MG63 (cell line): ENCODE data around the gene ZNF699. TPM values are rescaled to one million over a fixed set of nuclear protein-coding genes. Genes with fewer than 3 reads are reported as not detected.
A peak's percentile ranks its signal among the peaks of the same experiment; 100 is the strongest.
"Not testable (repeated sequence)": the region's sequence is repeated elsewhere in the genome, so short reads cannot be mapped to it uniquely, and the experiment has no call there.

Source experiments
- DNase-seq: peaks from one replicate; pipeline ENCODE4 v3.0.0-alpha.2; 2020
- H3K27me3 ChIP-seq: fragments of 250-450 bp; sonication (Bioruptor Pico); 2 replicates; pipeline ENCODE4 v1.5.1; 2020; ENCODE audit warnings: mild to moderate bottlenecking, moderate library complexity
- H3K36me3 ChIP-seq: fragments of 250-450 bp; sonication (Bioruptor Pico); 2 replicates; pipeline ENCODE4 v1.5.1; 2020; ENCODE audit warnings: mild to moderate bottlenecking, moderate library complexity
- H3K4me3 ChIP-seq: fragments of 250-450 bp; sonication (Bioruptor Pico); 2 replicates; pipeline ENCODE4 v1.5.1; 2020; ENCODE audit warnings: mild to moderate bottlenecking, moderate library complexity
- H3K9me3 ChIP-seq: fragments of 250-450 bp; sonication (Bioruptor Pico); 2 replicates; pipeline ENCODE4 v1.5.1; 2020; ENCODE audit warnings: mild to moderate bottlenecking, moderate library complexity
- total RNA-seq: library from RNA; depleted of rRNA; stranded (reverse); fragments of >200 nt; shearing (Covaris generic); gene quantifications from 2 replicates; pipeline ENCODE4 v1.2.3, GENCODE V29; 2014; ENCODE audit warnings: low replicate concordance; rRNA removed

The ZNF699 gene
- total RNA-seq, 1 experiment from 2014 or later = 4.4 TPM

GRCh38 chr19:9308091-9308770 is 1.4 kb downstream of the ZNF699 start:
- DNase-seq = no peak
- H3K9me3 ChIP-seq = peaks cover 35% of the 10 kb centered on the region

GRCh38 chr19:9306443-9306842 is 3.2 kb downstream of the ZNF699 start:
- no peak overlapping the region for H3K4me3 ChIP-seq
- H3K9me3 ChIP-seq = peaks cover 29% of the 10 kb centered on the region
- no peak for DNase-seq
- no peaks in the 10 kb centered on the region for H3K27me3 ChIP-seq
- peaks cover 45% of the 10 kb centered on the region for H3K36me3 ChIP-seq

More at GRCh38 chr19:9308091-9308770, 1.4 kb downstream of the ZNF699 start:
- H3K36me3 ChIP-seq = peaks cover 28% of the 10 kb centered on the region
- peak overlapping the region; percentile 99 for H3K4me3 ChIP-seq
- H3K27me3 ChIP-seq = no peaks in the 10 kb centered on the region

- H3K36me3 ChIP-seq = peaks cover 72% of the 10 kb centered on the region
- H3K27me3 ChIP-seq = no peaks in the 10 kb centered on the region
- H3K4me3 ChIP-seq = no peak overlapping the region
- H3K9me3 ChIP-seq = peaks cover 67% of the 10 kb centered on the region
- DNase-seq = no peak
Observed at GRCh38 chr19:9296336-9296735, 13.3 kb downstream of the ZNF699 start.

GRCh38 chr19:9295411-9295849 is 14.2 kb downstream of the ZNF699 start:
- no peak overlapping the region for H3K4me3 ChIP-seq
- H3K27me3 ChIP-seq = no peaks in the 10 kb centered on the region
- H3K9me3 ChIP-seq = peaks cover 67% of the 10 kb centered on the region
- DNase-seq = no peak
- H3K36me3 ChIP-seq = peaks cover 64% of the 10 kb centered on the region

- Histone ChIP-seq H3K4me3 (no peak overlapping the region), H3K9me3 (peaks cover 42% of the 10 kb centered on the region), H3K27me3 (no peaks in the 10 kb centered on the region), H3K36me3 (peaks cover 23% of the 10 kb centered on the region)
- no peak for DNase-seq
Observed at GRCh38 chr19:9289231-9289884, 20.3 kb downstream of the ZNF699 start.

- not testable (repeated sequence) for H3K27me3 ChIP-seq, H3K36me3 ChIP-seq, DNase-seq, H3K4me3 ChIP-seq
- H3K9me3 ChIP-seq = peaks cover 21% of the 10 kb centered on the region
Observed at GRCh38 chr19:9283485-9283884, 26.2 kb downstream of the ZNF699 start.

- H3K4me3 ChIP-seq = no peak overlapping the region
- H3K27me3 ChIP-seq = no peaks in the 10 kb centered on the region
- peaks cover 3% of the 10 kb centered on the region for H3K9me3 ChIP-seq
- no peak for DNase-seq
- no peaks in the 10 kb centered on the region for H3K36me3 ChIP-seq
Observed at GRCh38 chr19:9251236-9251635, 58.4 kb downstream of the ZNF699 start.

- H3K27me3 ChIP-seq = no peaks in the 10 kb centered on the region
- H3K4me3 ChIP-seq = no peak within 1 kb of the TSS
- no peak for DNase-seq
- H3K36me3 ChIP-seq = no peaks in the 10 kb centered on the region
- peaks cover 3% of the 10 kb centered on the region for H3K9me3 ChIP-seq
Observed at GRCh38 chr19:9250630-9251029, 59.0 kb downstream of the ZNF699 start, which contains the start of gene OR7E24. Gene OR7E24 (plus strand): TSS chr19:9250930. CDS start chr19:9251044, 114 bp downstream.

Other genes with a start within 250 kb of the ZNF699 start
- gene OR1M1, start 222.8 kb downstream of the ZNF699 start, total RNA-seq = not detected in 2 replicates
- gene OR7G2, start 202.4 kb downstream of the ZNF699 start, total RNA-seq = not detected in 2 replicates
- not detected in 2 replicates for gene OR7G1, start 194.1 kb downstream of the ZNF699 start, total RNA-seq
- not detected in 2 replicates for gene OR7G3, start 182.9 kb downstream of the ZNF699 start, total RNA-seq
- 19.9 and 24.5 TPM in 2 replicates for gene ZNF317, start 169.4 kb downstream of the ZNF699 start, total RNA-seq
- gene OR7D2, start 130.9 kb downstream of the ZNF699 start, total RNA-seq = not detected in 2 replicates
- gene OR7D4, start 90.2 kb downstream of the ZNF699 start, total RNA-seq = not detected in 2 replicates
- gene OR7E24, start 58.9 kb downstream of the ZNF699 start, total RNA-seq = not detected in 2 replicates
- 17.7 and 20.0 TPM in 2 replicates for gene ZNF559, start 14.3 kb upstream of the ZNF699 start, total RNA-seq
- 2.2 and 4.4 TPM in 2 replicates for gene ZNF177, start 53.2 kb upstream of the ZNF699 start, total RNA-seq
- 8.5 and 14.6 TPM in 2 replicates for gene ZNF266, start 125.7 kb upstream of the ZNF699 start, total RNA-seq
- not detected in 2 replicates for gene ZNF560, start 188.8 kb upstream of the ZNF699 start, total RNA-seq
- 0.72 and 1.1 TPM in 2 replicates for gene ZNF426, start 228.8 kb upstream of the ZNF699 start, total RNA-seq